GM12872 (cell line): ENCODE measurements around the gene C14orf132.

Experiments
- TF ChIP-seq, protein P1 (sequence below): IDR thresholded peaks from 3 replicates; pipeline ENCODE4 v1.5.1; 2011; ENCODE audit warnings: low read depth, mild to moderate bottlenecking, low read length, moderate library complexity; ENCODE audit not compliant: insufficient read depth

Gene C14orf132

GRCh38 chr14:96084796-96085195, 45.6 kb downstream of the C14orf132 start:
- TF ChIP-seq, protein P1, sequence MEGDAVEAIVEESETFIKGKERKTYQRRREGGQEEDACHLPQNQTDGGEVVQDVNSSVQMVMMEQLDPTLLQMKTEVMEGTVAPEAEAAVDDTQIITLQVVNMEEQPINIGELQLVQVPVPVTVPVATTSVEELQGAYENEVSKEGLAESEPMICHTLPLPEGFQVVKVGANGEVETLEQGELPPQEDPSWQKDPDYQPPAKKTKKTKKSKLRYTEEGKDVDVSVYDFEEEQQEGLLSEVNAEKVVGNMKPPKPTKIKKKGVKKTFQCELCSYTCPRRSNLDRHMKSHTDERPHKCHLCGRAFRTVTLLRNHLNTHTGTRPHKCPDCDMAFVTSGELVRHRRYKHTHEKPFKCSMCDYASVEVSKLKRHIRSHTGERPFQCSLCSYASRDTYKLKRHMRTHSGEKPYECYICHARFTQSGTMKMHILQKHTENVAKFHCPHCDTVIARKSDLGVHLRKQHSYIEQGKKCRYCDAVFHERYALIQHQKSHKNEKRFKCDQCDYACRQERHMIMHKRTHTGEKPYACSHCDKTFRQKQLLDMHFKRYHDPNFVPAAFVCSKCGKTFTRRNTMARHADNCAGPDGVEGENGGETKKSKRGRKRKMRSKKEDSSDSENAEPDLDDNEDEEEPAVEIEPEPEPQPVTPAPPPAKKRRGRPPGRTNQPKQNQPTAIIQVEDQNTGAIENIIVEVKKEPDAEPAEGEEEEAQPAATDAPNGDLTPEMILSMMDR = no peak

DNA sequence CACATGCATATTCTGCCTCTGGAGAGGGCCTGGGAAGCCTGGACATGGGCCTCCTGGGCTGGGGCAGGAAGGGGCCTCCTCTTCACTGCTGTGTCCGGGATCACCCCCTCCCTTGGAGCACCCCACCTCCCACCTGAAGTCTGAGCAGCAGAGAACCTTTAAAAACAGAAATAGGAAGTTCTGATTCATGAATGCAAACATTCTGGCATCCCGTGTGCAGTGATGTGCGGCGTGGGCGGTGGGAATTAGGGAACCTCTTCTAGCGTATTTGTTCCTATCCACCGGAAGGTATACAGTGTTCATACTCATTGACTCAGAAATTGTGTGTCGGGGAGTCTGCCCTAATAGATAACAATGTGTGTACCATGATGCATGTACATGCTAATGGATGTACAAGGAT, 46.2 kb downstream of the C14orf132 start:
- TF ChIP-seq, protein P1 = no peak

DNA sequence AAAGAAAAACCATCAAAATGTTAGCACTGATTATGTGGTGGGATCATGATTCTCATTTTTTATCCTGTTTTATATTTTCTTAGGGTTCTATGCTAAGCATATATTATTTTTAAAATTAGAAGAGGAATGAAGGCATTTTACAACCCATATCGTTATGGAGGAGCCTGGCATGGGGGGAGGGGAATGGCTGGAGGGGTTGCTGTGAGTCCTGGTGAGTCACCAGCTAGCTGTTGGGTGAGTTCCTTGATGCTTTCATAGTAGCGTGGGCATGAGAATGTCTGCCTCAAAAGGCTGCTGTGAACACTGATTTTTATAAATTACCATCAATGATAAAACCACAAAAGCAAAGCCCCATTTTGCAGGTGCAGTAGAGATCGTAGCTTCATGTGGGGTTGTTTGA, 46.9 kb downstream of the C14orf132 start:
- TF ChIP-seq, protein P1 = no peak

GRCh38 chr14:96086574-96087077, 47.5 kb downstream of the C14orf132 start:
- TF ChIP-seq, protein P1 = no peak

DNA sequence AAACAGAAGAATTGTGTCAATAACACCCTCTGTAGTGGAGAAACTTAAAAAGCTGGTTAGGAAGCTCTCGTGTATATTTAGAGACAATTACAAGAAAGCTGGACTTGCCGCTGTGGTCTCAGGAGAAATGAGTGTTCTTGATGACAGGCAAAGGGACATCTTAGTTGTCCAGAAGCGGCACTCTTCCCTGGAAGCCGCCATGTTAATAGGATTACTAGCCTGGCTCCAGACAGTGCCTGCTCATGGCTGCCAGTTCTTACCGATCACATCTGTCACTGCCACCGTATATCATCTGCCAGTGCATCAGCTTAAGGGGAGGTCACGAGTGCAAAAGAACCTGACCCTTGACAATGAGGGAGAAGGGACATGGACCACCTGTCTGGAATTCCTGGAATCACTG, 48.9 kb downstream of the C14orf132 start:
- TF ChIP-seq, protein P1 = no peak

DNA sequence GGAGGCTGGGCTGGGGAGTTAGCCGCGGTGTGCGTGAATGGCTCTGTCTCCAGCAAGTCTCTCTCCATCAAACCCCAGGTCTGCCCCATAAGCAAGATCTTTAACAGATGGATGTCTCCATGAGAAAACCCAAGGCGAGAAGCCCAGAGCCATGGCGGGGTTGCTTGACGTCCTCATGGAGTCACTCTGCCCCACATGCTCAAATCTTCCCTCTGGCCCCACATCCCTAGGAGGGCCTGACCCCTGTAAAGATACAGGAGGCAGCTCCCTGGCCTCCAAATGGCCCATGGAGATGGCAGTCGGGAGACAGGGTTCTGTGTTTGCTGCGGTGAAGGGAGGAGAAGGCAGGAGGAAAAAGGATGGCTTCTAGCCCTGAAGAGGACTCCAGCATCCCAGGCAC, 49.3 kb downstream of the C14orf132 start:
- TF ChIP-seq, protein P1 = no peak

- TF ChIP-seq, protein P1 = no peak
These were observed 49.7 kb downstream of the C14orf132 start for GRCh38 chr14:96088911-96089310.
